ENCODE measurements around the gene FUZ. TPM values are rescaled to one million over a fixed set of nuclear protein-coding genes. Genes with fewer than 3 reads are reported as not detected.

Gene FUZ
- total RNA-seq, 6 experiments from 2014 or later, result 3.7 to 10.7 (median 6.3) TPM

GRCh38 chr19:49844138-49845095 lies 31.3 kb upstream of the FUZ start:
- H3K4me1 ChIP-seq, result no peaks in the 10 kb centered on the region
- H3K27ac ChIP-seq, result no peak overlapping the region
- no peak overlapping the region for H3K4me3 ChIP-seq
- no peaks in the 10 kb centered on the region for H3K27me3 ChIP-seq
- intact Hi-C loops (cut with DNase I), result no loop called here
- ATAC-seq, result no peak
- no peak for DNase-seq
- TF ChIP-seq CTCF (IDR thresholded peaks at IDR 0.05) (no peak), POLR2A (IDR thresholded peaks at IDR 0.05) (no peak)
- 70% methylated on average over 10 of the region's 18 CpGs for WGBS (ENCODE audit: insufficient coverage, low coverage, low lambda C conversion rate, missing lambda C conversion rate)
- H3K9me3 ChIP-seq, result no peaks in the 10 kb centered on the region
- peaks cover 0 to 6% (median 3%) of the 10 kb centered on the region in 4 donors for H3K36me3 ChIP-seq

- Histone ChIP-seq H3K9me3 (no peaks in the 10 kb centered on the region), H3K4me3 (no peak overlapping the region), H3K4me1 (no peaks in the 10 kb centered on the region), H3K27ac (no peak overlapping the region), H3K36me3 (peaks cover 0 to 13% (median 5%) of the 10 kb centered on the region in 4 donors), H3K27me3 (no peaks in the 10 kb centered on the region)
- ATAC-seq, result no peak
- no peak for TF ChIP-seq POLR2A (IDR thresholded peaks at IDR 0.05)
- TF ChIP-seq CTCF (IDR thresholded peaks at IDR 0.05), result no peak
- intact Hi-C loops (cut with DNase I), result no loop called here
- WGBS (ENCODE audit: insufficient coverage, low coverage, low lambda C conversion rate, missing lambda C conversion rate), result 100% methylated on average over 1 of the region's 3 CpGs
- no peak for DNase-seq
Observed at GRCh38 chr19:49843265-49843664, 30.2 kb upstream of the FUZ start.

GRCh38 chr19:49840736-49841249 lies 27.7 kb upstream of the FUZ start:
- WGBS (ENCODE audit: insufficient coverage, low coverage, low lambda C conversion rate, missing lambda C conversion rate), result 93% methylated on average over 15 of the region's 17 CpGs
- Histone ChIP-seq H3K27me3 (no peaks in the 10 kb centered on the region), H3K4me3 (no peak overlapping the region), H3K27ac (no peak overlapping the region), H3K4me1 (no peaks in the 10 kb centered on the region), H3K9me3 (no peaks in the 10 kb centered on the region), H3K36me3 (peaks cover 0 to 18% (median 6%) of the 10 kb centered on the region in 4 donors)
- intact Hi-C loops (cut with DNase I), result no loop called here
- TF ChIP-seq POLR2A (IDR thresholded peaks at IDR 0.05) (no peak), CTCF (IDR thresholded peaks at IDR 0.05) (no peak)
- no peak for ATAC-seq
- DNase-seq, result peak in 1 of 3 donors; percentile 42

GRCh38 chr19:49840321-49840720 lies 27.2 kb upstream of the FUZ start:
- Histone ChIP-seq H3K9me3 (no peaks in the 10 kb centered on the region), H3K27me3 (no peaks in the 10 kb centered on the region), H3K27ac (no peak overlapping the region), H3K4me1 (no peaks in the 10 kb centered on the region), H3K36me3 (peaks cover 0 to 19% (median 6%) of the 10 kb centered on the region in 4 donors), H3K4me3 (no peak overlapping the region)
- 88% methylated on average over 11 of the region's 11 CpGs for WGBS (ENCODE audit: insufficient coverage, low coverage, low lambda C conversion rate, missing lambda C conversion rate)
- intact Hi-C loops (cut with DNase I), result no loop called here
- TF ChIP-seq POLR2A (IDR thresholded peaks at IDR 0.05) (no peak), CTCF (IDR thresholded peaks at IDR 0.05) (no peak)
- no peak for DNase-seq
- no peak for ATAC-seq
